ENCODE results near the gene MED20. TPM values are rescaled to one million over a fixed set of nuclear protein-coding genes. Genes with fewer than 3 reads are reported as not detected.

Gene MED20
- total RNA-seq, 1 experiment from 2014 or later = 28.5 TPM

- ATAC-seq = no peak
- Histone ChIP-seq H3K4me3 (ENCODE audit: low read length) (no peak overlapping the region), H3K4me2 (ENCODE audit: low read length) (no peak overlapping the region), H3K9ac (ENCODE audit: low read length) (no peak overlapping the region), H3K27ac (ENCODE audit: low read length) (no peak overlapping the region), H3K9me2 (replicated peaks; ENCODE audit: low read length) (no peaks in the 10 kb centered on the region), H3K9me3 (ENCODE audit: low read length) (no peaks in the 10 kb centered on the region), H3K27me3 (ENCODE audit: low read length) (no peaks in the 10 kb centered on the region), H2AFZ (ENCODE audit: low read length) (no peak overlapping the region), H4K20me1 (ENCODE audit: low read length) (no peaks in the 10 kb centered on the region), H3K4me1 (ENCODE audit: insufficient read depth, low read length) (no peaks in the 10 kb centered on the region), H3F3A (ENCODE audit: low read length, unreplicated experiment) (no peaks in the 10 kb centered on the region), H3K36me3 (ENCODE audit: low read depth, low read length) (no peaks in the 10 kb centered on the region), H3K79me2 (ENCODE audit: low read length) (no peaks in the 10 kb centered on the region)
- no TSS peak for BruUV-seq (replicated peaks)
- CTCF ChIA-PET = interaction anchor here (0.7 kb wide), 1 partner anchor 60 kb away, joined by 10 read pairs; no protein-coding TSS in a partner anchor
- intact Hi-C loops (cut with micrococcal nuclease) = no loop called here
- TF ChIP-seq CTCF (conservative IDR thresholded peaks at IDR 0.05; ENCODE audit: low read depth, low read length) (no peak), EZH2phosphoT487 (IDR thresholded peaks at IDR 0.05; ENCODE audit: borderline replicate concordance, low read length) (no peak)
- no peak for DNase-seq
- POLR2A ChIA-PET (ENCODE audit: unreplicated experiment) = interaction anchor here (0.6 kb wide), 1 partner anchor 9 kb away, joined by 3 read pairs; no protein-coding TSS in a partner anchor
Measured at GRCh38 chr6:41887331-41887751, 33.6 kb downstream of the MED20 start.

- no peak overlapping the region for H3K9ac ChIP-seq (ENCODE audit: low read length)
- ChIA-PET POLR2A (ENCODE audit: unreplicated experiment) (interaction anchor here (0.7 kb wide), 1 partner anchor 9 kb away, joined by 3 read pairs; the partner anchor contains the start of gene USP49), CTCF (no interaction called here)
- no peaks in the 10 kb centered on the region for H4K20me1 ChIP-seq (ENCODE audit: low read length)
- DNase-seq (no peak), ATAC-seq (no peak)
- H3K27me3 ChIP-seq (ENCODE audit: low read length) = no peaks in the 10 kb centered on the region
- no peaks in the 10 kb centered on the region for H3K9me2 ChIP-seq (replicated peaks; ENCODE audit: low read length)
- no peak overlapping the region for H2AFZ ChIP-seq (ENCODE audit: low read length)
- H3K27ac ChIP-seq (ENCODE audit: low read length) = no peak overlapping the region
- TF ChIP-seq EZH2 (IDR thresholded peaks at IDR 0.05; ENCODE audit: low read length, unreplicated experiment) (no peak), EZH2phosphoT487 (IDR thresholded peaks at IDR 0.05; ENCODE audit: borderline replicate concordance, low read length) (no peak), CTCF (conservative IDR thresholded peaks at IDR 0.05; ENCODE audit: low read depth, low read length) (no peak)
- BruUV-seq (replicated peaks) = no TSS peak
- H3F3A ChIP-seq (ENCODE audit: low read length, unreplicated experiment) = no peaks in the 10 kb centered on the region
- intact Hi-C loops (cut with micrococcal nuclease) = no loop called here
- no peaks in the 10 kb centered on the region for H3K9me3 ChIP-seq (ENCODE audit: low read length)
- H3K4me3 ChIP-seq (ENCODE audit: low read length) = no peak overlapping the region
- no peaks in the 10 kb centered on the region for H3K36me3 ChIP-seq (ENCODE audit: low read depth, low read length)
- no peaks in the 10 kb centered on the region for H3K4me1 ChIP-seq (ENCODE audit: insufficient read depth, low read length)
- no peaks in the 10 kb centered on the region for H3K79me2 ChIP-seq (ENCODE audit: low read length)
- no peak overlapping the region for H3K4me2 ChIP-seq (ENCODE audit: low read length)
Measured at GRCh38 chr6:41885930-41886329, 35.0 kb downstream of the MED20 start.

GRCh38 chr6:41884957-41885356, 36.0 kb downstream of the MED20 start:
- Histone ChIP-seq H3K9ac (ENCODE audit: low read length) (no peak overlapping the region), H3K4me3 (ENCODE audit: low read length) (no peak overlapping the region), H3K4me2 (ENCODE audit: low read length) (no peak overlapping the region), H3K9me2 (replicated peaks; ENCODE audit: low read length) (no peaks in the 10 kb centered on the region), H3K27ac (ENCODE audit: low read length) (no peak overlapping the region), H3K4me1 (ENCODE audit: insufficient read depth, low read length) (no peaks in the 10 kb centered on the region), H3K9me3 (ENCODE audit: low read length) (no peaks in the 10 kb centered on the region), H3K79me2 (ENCODE audit: low read length) (no peaks in the 10 kb centered on the region), H3F3A (ENCODE audit: low read length, unreplicated experiment) (no peaks in the 10 kb centered on the region), H3K27me3 (ENCODE audit: low read length) (no peaks in the 10 kb centered on the region), H3K36me3 (ENCODE audit: low read depth, low read length) (no peaks in the 10 kb centered on the region), H4K20me1 (ENCODE audit: low read length) (no peaks in the 10 kb centered on the region), H2AFZ (ENCODE audit: low read length) (no peak overlapping the region)
- no peak for ATAC-seq
- ChIA-PET CTCF (no interaction called here), POLR2A (ENCODE audit: unreplicated experiment) (interaction anchor here (0.6 kb wide), 1 partner anchor 97 kb away, joined by 9 read pairs; no protein-coding TSS in a partner anchor)
- TF ChIP-seq EZH2 (IDR thresholded peaks at IDR 0.05; ENCODE audit: low read length, unreplicated experiment) = no peak
- no peak for TF ChIP-seq EZH2phosphoT487 (IDR thresholded peaks at IDR 0.05; ENCODE audit: borderline replicate concordance, low read length)
- TF ChIP-seq CTCF (conservative IDR thresholded peaks at IDR 0.05; ENCODE audit: low read depth, low read length) = no peak
- intact Hi-C loops (cut with micrococcal nuclease) = no loop called here
- no TSS peak for BruUV-seq (replicated peaks)
- no peak for DNase-seq

Measured in PC-3 (cell line).